Activated CD8-positive, alpha-beta memory T cell treated with anti-CD3 and anti-CD28 coated beads for 1 hour (primary cell): ENCODE results near the gene BEX4.
"Not testable (repeated sequence)": the region's sequence is repeated elsewhere in the genome, so short reads cannot be mapped to it uniquely, and the experiment has no call there.

Experiments used
- DNase-seq, 2 donors: peaks; one replicate each; pipeline ENCODE4 v3.0.0-alpha.2; 2020; ENCODE audit warnings: low read depth in 1 of 2; ENCODE audit errors: extremely low read depth in 1 of 2

BEX4 gene

DNA sequence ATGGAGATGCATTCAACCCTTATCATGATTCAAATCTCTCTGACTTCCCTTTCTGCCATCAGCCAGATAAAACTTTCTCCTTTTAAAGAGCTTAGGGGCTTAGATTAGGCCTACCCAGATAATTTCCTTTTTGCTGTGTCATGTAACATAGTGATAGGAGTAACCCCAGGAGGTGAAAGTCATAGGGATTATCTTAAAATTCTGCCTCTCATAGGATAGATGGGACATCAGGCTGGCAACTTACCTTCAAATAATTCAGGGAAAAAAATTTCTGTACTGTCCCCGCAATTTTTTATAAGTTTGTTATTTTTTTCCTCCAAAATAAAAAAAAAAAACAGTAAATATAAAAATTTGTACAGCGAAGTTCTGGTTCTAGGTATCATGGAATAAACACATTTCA lies 20.7 kb downstream of the BEX4 start:
- DNase-seq, result not testable (repeated sequence)

DNA sequence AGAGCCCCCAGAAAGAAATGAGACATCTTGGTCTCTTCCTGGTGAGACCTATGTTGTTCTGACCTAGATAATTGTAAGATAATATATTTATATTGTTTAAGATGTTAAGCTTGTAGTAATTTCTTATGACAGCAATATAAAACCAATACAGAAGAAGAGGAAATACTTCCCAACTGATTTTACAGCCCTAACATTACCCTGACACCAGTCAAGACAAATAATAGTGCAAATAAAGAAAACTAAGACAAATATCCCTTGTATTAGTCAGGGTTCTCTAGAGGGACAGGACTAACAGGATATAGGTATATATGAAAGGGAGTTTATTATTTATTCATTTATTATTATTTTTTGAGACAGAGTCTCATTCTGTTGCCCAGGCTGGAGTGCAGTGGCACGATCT lies 21.4 kb downstream of the BEX4 start:
- no peak for DNase-seq

DNA sequence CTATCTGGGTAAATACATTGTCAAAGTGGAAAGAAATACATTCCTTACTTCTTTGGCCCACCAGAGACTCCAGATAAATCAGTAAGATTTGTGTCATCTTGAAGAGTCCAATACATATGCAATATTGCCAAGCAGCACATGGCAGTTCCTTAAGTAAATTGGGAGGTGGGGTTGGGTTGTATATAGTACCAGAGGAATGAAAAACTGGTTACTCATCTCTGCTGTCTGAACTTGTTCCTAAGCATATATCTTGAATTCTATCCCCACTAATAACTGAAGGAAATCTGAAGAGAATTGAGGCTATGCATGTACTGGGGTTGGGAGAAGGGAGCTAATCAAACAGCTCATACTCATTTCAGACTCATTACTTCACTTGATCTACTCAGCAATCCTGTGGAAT lies 25.2 kb downstream of the BEX4 start:
- no peak for DNase-seq

DNA sequence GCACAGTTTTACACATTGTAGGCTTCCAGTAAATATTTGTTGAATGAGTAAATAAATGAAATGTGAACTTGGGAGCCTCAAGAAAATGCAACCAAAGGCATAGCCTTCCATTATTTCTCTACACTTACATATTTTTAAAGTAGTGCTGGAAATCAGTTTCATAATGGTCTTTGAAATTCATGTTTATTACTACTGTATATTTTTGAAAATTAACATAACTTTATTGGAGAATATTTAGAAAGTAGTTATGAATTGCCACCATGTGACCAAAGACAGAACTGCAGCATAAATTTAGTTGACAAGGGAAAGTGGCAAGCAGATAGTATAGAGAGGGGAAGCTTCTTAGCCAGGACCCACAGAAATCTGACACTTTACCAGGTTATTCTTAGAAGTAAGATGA lies 33.6 kb downstream of the BEX4 start:
- no peak for DNase-seq

DNA sequence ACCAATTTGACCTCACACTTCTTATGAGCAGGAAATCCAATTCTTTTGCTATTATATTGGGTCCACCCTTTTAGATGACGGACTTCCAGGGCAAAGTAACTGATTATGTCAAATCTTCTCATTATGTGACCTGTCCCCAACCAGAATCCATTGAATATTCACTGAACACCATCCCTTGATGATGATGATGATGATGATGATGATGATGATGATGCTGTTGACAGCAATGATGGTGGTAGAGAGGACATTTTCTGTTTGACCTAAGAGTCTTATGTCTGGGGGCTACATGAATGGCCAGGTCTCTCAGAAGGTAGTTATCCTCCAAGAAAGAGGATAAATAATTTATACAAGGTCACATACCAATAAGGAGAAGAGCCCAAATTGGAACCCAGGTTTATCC lies 34.9 kb downstream of the BEX4 start:
- DNase-seq, result no peak

DNA sequence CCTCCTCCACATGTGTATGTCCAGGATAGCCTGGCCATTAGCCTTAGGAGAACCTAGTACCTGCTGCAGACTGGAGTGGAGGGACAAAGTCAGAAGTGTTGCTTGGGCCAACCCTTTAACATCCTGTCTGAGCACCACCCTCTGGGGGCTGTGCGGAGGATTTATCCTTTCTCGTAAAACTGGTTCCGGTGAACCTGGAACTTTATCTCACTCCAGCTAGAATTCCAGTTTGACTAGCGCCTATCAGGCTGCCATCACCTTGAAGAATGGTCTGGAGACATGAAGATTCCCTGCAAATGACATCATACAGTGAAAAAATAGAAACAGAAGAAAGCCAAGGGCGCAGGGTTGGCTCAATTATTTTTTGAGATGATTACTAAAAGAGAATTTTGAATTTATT lies 36.1 kb downstream of the BEX4 start:
- no peak for DNase-seq

DNA sequence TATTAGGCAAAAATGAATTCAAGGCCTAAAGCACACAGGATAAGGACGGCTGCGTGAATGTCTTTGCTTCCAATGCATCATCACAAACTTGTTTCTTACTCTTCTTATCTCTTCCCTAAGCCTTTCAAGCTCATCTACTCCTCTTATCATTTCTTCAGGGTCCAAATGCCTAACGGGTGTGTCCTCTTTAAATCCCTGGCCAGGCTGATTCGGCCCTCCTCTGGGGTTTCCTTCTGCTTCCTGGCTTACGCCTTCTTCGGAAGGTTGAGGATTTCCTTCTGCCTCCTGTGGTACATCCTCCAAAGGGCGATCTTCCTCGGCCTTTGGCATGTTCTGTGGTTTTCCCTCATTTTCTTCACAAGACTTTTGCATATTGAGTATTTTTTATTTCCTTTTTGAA lies 38.7 kb downstream of the BEX4 start:
- DNase-seq, result no peak

DNA sequence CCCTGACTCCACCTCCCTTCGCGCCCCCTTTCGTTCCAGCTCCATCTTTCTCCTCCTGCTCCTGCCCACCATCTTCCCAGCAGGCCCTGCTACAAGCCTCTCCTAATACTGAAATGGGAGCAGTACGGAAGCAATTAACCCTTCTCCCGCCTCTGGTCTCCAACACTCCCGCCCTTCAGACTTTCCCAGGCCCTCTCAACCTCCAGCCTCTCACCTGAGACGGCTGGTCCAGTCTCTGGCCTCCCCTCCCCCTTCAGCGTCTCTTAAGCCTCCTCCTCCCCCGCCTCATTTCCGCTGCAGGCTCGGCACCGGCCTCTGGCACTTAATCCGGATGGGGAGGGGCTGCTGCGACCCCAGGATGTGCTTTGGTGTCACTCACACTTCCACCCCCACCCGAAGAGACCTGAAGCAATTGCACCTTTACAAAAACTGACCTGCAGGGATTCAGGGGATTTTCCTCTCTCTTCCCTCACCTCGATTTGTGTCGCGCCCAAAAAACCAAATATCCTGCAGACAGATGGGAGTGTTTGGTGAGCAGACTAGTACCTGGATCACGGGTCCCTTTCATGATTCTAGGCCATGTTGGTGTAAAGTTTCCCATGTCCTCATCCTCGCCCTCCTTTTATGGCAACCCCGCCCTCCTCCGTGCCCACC lies 39.4 kb downstream of the BEX4 start:
- peak in 1 of 2 donors; percentile 10 for DNase-seq

DNA sequence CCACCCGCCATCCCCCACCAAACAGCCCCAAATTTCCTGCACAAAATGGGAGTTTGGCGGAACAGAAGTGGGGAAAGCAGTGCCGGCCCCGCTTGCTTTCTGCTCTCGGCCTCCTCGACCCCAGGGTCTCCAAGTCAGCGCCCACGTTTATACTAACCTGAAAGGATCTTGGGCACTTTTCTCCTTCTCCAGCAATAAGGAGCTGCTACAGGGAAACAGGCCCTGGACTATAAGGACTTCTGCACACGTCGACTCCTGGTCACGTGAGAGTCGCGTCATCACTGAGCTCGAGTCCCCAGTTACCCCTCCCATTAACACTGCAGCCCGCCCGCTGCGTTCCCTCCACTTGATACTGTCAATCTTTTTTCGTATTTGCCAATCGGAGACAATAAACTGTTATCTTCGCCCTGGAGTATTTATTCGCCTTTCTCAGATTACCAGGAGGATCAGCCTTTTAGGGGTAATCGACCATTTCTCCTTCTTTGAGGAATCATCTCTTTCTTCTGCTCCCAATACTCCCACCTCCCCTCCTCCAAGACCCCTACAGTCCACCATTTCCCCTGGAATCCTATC lies 40.1 kb downstream of the BEX4 start, which contains the start of gene TCEAL8:
Gene TCEAL8, minus strand, starts transcription at position 235 of the 573 bp plus-strand sequence. CDS start 1,176 bp downstream, outside the sequence.
- DNase-seq, result peak; percentile 21 to 29

DNA sequence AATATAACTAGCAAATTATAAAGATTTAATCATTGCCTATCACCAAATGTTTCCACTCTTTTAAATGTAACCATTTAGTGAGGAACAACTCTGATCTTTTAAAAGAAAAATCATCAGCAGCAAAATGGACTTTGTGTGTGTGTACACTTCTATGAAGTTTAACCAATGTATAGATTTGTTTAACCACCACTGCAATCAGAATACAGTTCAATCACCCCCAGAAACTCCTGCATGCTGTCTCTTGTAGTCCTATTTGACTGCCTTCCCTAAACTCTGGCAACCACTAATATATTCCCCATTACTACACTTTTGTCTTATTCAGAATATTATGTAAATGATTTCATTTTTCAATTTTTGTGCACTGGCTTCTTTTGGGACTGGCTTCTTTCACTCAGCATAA lies 41.7 kb downstream of the BEX4 start:
- no peak for DNase-seq

DNA sequence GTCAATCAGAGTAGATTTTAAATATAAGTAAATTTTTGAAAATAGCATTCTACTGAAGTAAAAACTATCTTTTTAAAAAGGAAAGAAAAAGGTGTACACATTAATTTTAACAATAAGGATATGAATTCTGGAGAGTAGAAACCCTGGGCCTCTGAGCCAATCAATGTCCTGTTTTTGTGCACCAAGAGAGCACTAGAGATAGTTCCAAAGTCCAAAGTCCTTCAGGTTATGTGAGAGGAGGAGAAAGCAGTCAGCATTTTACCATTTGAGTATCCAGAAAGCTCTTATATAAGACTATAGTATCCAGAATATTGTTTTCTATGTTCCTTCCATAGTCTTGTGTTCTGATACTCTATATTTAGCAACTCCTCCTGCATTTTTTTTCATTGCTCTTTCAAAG lies 43.4 kb downstream of the BEX4 start:
- no peak for DNase-seq
